K562 (cell line): ENCODE data around the gene PKD1L1. TPM values are rescaled to one million over a fixed set of nuclear protein-coding genes. Genes with fewer than 3 reads are reported as not detected.

Source experiments
- ATAC-seq: fragments of 200-7000 bp; cut with Tn5 transposase; 3 replicates; pipeline ENCODE4 v1.9.1; 2020; ENCODE audit warnings: moderate library complexity
- BruUV-seq: library from RNA; stranded (reverse); fragments of 400-500 nt; replicated peaks from 2 replicates; lab custom pipeline; 2021; lab: Mats Ljungman, UMichigan
- CTCF ChIA-PET: fragments of 300-600 bp; formaldehyde crosslinking; extraction: SDS; loops from one replicate; lab custom pipeline; 2021; ENCODE audit warnings: low intra/inter-chr PET ratio; lab: Yijun Ruan, JAX
- POLR2A ChIA-PET: fragments of 300-600, 350-650 bp; sonication (Branson Sonifier 250); formaldehyde crosslinking; extraction: SDS; loops from one replicate; lab custom pipeline; 2021; ENCODE audit warnings: antibody characterized with exemption, inconsistent platforms; lab: Yijun Ruan, JAX
- DNase-seq, 4 experiments: peaks; one replicate each; pipeline versions ENCODE4 v3.0.0 to v3.0.0-alpha.2; 2011 to 2018; ENCODE audit warnings: low spot score in 3 of 4, mixed read lengths in 3 of 4; ENCODE audit errors: extremely low read depth in 1 of 4
- FAIRE-seq: peaks from 2 replicates; lab custom pipeline; 2011; peaks lifted over from hg19 to GRCh38; lab: Jason Lieb, UNC
- H2AFZ ChIP-seq: 2 replicates; pipeline ENCODE4 v1.6.0; 2011; ENCODE audit warnings: low read depth, low read length, control low read depth, inconsistent platforms
- H3K27ac ChIP-seq: fragments of 200-600 bp; 3 replicates; pipeline ENCODE4 v1.8.0; 2011; ENCODE audit warnings: low read depth, mild to moderate bottlenecking, control low read depth, inconsistent platforms, low read length, moderate library complexity, mixed read lengths; ENCODE audit errors: extremely low read depth
- H3K27me3 ChIP-seq, 2 experiments: fragments of 300-600 bp in 1 of 2; 2 replicates in 1 of 2; 3 replicates in 1 of 2; pipeline versions ENCODE4 v1.6.0 to v1.8.0; 2011; ENCODE audit warnings: inconsistent platforms in 2 of 2, low read length in 2 of 2, mild to moderate bottlenecking in 1 of 2, mixed read lengths in 1 of 2, moderate library complexity in 1 of 2; ENCODE audit not compliant: control insufficient read depth in 2 of 2, insufficient read depth in 2 of 2
- H3K36me3 ChIP-seq: fragments of 300-600 bp; 3 replicates; pipeline ENCODE4 v1.8.0; 2011; ENCODE audit warnings: mild to moderate bottlenecking, low read length, inconsistent platforms; ENCODE audit not compliant: control insufficient read depth, insufficient read depth
- H3K4me1 ChIP-seq, 2 experiments: fragments of 200-600 bp in 1 of 2; replicated peaks in 1 of 2; 2 replicates in 1 of 2; 3 replicates in 1 of 2; pipeline versions ENCODE4 v1.5.1 to v1.8.0; 2011; ENCODE audit warnings: inconsistent platforms in 2 of 2, low read length in 2 of 2, mild to moderate bottlenecking in 1 of 2, mixed read lengths in 1 of 2, moderate library complexity in 1 of 2; ENCODE audit not compliant: control insufficient read depth in 2 of 2, insufficient read depth in 2 of 2
- H3K4me2 ChIP-seq: 2 replicates; pipeline ENCODE4 v1.6.1; 2011; ENCODE audit warnings: low read length, control low read depth, inconsistent platforms, mixed read lengths; ENCODE audit not compliant: insufficient read depth
- H3K4me3 ChIP-seq: fragments of 200-600 bp; sonication (generic), shearing (Covaris generic); 2 replicates; pipeline ENCODE4 v1.5.1; 2016; ENCODE audit warnings: control low read depth, inconsistent platforms
- H3K79me2 ChIP-seq: fragments of 200-600 bp; 3 replicates; pipeline ENCODE4 v1.8.0; 2011; ENCODE audit warnings: low read length, inconsistent platforms; ENCODE audit not compliant: control insufficient read depth, insufficient read depth
- H3K9ac ChIP-seq, 2 experiments: 2 replicates each; pipeline versions ENCODE4 v1.6.0 to v1.6.1; 2011; ENCODE audit warnings: low read depth in 2 of 2, low read length in 2 of 2, control low read depth in 1 of 2, inconsistent platforms in 1 of 2, mild to moderate bottlenecking in 1 of 2, mixed read lengths in 1 of 2; ENCODE audit not compliant: insufficient read depth in 1 of 2
- H3K9me1 ChIP-seq: one replicate; pipeline ENCODE4 v1.6.0; 2011; ENCODE audit warnings: inconsistent platforms, mild to moderate bottlenecking, low read length, moderate library complexity; ENCODE audit not compliant: control insufficient read depth, insufficient read depth
- H3K9me3 ChIP-seq: replicated peaks from 2 replicates; pipeline ENCODE4 v1.5.1; 2011; ENCODE audit warnings: low read depth, low read length, inconsistent platforms; ENCODE audit not compliant: control insufficient read depth, insufficient read depth
- H4K20me1 ChIP-seq: replicated peaks from 2 replicates; pipeline ENCODE4 v1.6.1; 2011; ENCODE audit warnings: low read length, inconsistent platforms, mixed read lengths; ENCODE audit not compliant: control insufficient read depth, insufficient read depth
- GABPA ChIP-seq: fragments of 200-800 bp; sonication (Bioruptor generic); conservative IDR thresholded peaks from 2 replicates; pipeline ENCODE4 v1.6.1; 2016; ENCODE audit warnings: low read depth, missing genetic modification characterization, missing compliant biosample characterization
- JUNB ChIP-seq: fragments of 450-650 bp; formaldehyde crosslinking; conservative IDR thresholded peaks from 2 replicates; pipeline ENCODE4 v1.4.0; 2020; ENCODE audit warnings: mild to moderate bottlenecking
- NFIC ChIP-seq: fragments of 450-650 bp; IDR thresholded peaks from 2 replicates; pipeline ENCODE4 v1.6.1; 2017; ENCODE audit warnings: mild to moderate bottlenecking, inconsistent platforms
- POLR2H ChIP-seq: IDR thresholded peaks from 2 replicates; pipeline ENCODE4 v1.6.1; 2016; ENCODE audit warnings: missing genetic modification characterization, low read depth, mild to moderate bottlenecking, control low read depth, missing compliant biosample characterization, moderate library complexity
- ZNF282 ChIP-seq: sonication (generic); formaldehyde crosslinking; IDR thresholded peaks from 2 replicates; pipeline ENCODE4 v1.8.1; 2023; ENCODE audit warnings: missing genetic modification reagents
- WGBS: fragments of 100-300 bp; shearing (Covaris generic); methylation state at CpG from one replicate; pipeline ENCODE4 v1.1.6; 2016; ENCODE audit warnings: low coverage, mixed read lengths; ENCODE audit not compliant: insufficient coverage; ENCODE audit errors: missing lambda C conversion rate; 5-methylcytosine and 5-hydroxymethylcytosine counted together
- in situ Hi-C: fragments of 300-500 bp; cut with MboI; formaldehyde crosslinking; loops from 4 replicates; pipeline ENCODE4 v1.15.0; 2018; ENCODE audit warnings: inconsistent platforms, mixed read lengths
- intact Hi-C: fragments of 100-400 bp; cut with micrococcal nuclease; formaldehyde crosslinking; loops from 2 replicates; pipeline ENCODE4 v1.14.2; 2022
- polyA plus RNA-seq, 8 experiments: library from polyadenylated mRNA; depleted of rRNA in 4 of 8; stranded (reverse) in 5 of 8; unstranded in 3 of 8; fragments of >200 nt; fragmentation: Nextera tagmentation in 2 of 8; fragmentation: Illumina TruSeq in 1 of 8; extraction: Ambion mirVana in 2 of 8; extraction: Trizol in 1 of 8; gene quantifications; 2 replicates each; pipeline versions ENCODE4 v1.2.1 to v1.2.3, GENCODE V29; 2011 to 2014; ENCODE audit warnings: inconsistent platforms in 1 of 8, missing spikeins in 1 of 8
- total RNA-seq, 7 experiments: library from RNA; depleted of rRNA in 6 of 7; stranded (reverse); fragments of >200 nt in 6 of 7; fragmentation: Illumina TruSeq in 2 of 7; extraction: Trizol in 2 of 7; gene quantifications; 2 replicates each; pipeline versions ENCODE4 v1.2.1 to v1.2.3, GENCODE V29; 2011 to 2021; ENCODE audit warnings: low replicate concordance in 1 of 7
- TF ChIP-seq, protein P1 (sequence below): fragments of 250-450 bp; sonication (Bioruptor Pico); IDR thresholded peaks from 2 replicates; pipeline ENCODE4 v1.9.0; 2021; ENCODE audit warnings: mild to moderate bottlenecking, inconsistent platforms

The PKD1L1 gene
- total and polyA plus RNA-seq, 9 of the 15 experiments (the other 6 are each of a cell fraction or from before 2014, with no cell fraction given): 0.01 to 0.02 TPM; not detected in 7

DNA sequence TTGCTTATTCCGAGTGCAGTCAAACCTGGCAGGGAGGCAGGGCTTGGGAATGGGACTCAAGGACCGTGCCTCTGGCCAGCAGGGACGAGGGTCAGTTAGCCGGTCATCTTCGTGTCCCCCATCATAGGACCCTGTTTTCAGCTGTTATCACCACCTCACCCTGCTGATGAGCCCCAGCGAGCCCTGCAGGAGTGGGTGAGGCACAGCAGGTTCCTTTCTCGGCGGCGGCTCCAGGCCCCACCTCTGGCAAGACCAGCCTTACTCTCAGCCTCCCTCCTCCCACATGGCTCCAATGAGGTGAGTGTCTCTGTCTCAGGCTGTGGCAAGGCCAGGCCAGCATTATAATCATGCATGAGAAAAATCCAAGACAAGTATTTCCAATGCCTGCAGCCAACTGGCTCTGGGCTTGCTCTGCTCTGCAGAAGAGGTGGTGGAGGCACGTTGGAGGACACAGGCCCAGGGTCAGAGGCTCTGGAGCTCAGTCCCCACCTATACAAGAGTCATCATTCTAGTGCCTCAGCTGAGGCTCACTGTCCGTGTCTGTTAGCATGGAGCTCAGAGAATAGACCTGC lies 15.7 kb downstream of the PKD1L1 start:
- ATAC-seq: no peak
- Histone ChIP-seq H3K4me3 (no peak overlapping the region), H3K79me2 (no peaks in the 10 kb centered on the region), H3K27me3 (peaks cover 14 to 52% of the 10 kb centered on the region in 2 experiments; a peak in 4 of 5 replicates), H3K36me3 (no peaks in the 10 kb centered on the region), H3K4me2 (no peak overlapping the region), H3K9ac (no peak overlapping the region), H3K27ac (no peak overlapping the region), H3K9me3 (no peaks in the 10 kb centered on the region), H4K20me1 (no peaks in the 10 kb centered on the region), H3K4me1 (no peaks in the 10 kb centered on the region; a peak in 1 of 5 replicates), H2AFZ (no peak overlapping the region), H3K9me1 (no peaks in the 10 kb centered on the region)
- TF ChIP-seq, protein P1, sequence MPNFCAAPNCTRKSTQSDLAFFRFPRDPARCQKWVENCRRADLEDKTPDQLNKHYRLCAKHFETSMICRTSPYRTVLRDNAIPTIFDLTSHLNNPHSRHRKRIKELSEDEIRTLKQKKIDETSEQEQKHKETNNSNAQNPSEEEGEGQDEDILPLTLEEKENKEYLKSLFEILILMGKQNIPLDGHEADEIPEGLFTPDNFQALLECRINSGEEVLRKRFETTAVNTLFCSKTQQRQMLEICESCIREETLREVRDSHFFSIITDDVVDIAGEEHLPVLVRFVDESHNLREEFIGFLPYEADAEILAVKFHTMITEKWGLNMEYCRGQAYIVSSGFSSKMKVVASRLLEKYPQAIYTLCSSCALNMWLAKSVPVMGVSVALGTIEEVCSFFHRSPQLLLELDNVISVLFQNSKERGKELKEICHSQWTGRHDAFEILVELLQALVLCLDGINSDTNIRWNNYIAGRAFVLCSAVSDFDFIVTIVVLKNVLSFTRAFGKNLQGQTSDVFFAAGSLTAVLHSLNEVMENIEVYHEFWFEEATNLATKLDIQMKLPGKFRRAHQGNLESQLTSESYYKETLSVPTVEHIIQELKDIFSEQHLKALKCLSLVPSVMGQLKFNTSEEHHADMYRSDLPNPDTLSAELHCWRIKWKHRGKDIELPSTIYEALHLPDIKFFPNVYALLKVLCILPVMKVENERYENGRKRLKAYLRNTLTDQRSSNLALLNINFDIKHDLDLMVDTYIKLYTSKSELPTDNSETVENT (CRISPR knock-in tag): no peak
- TF ChIP-seq JUNB (CRISPR knock-in tag) (no peak), GABPA (tag) (no peak), NFIC (no peak), POLR2H (tag) (no peak), ZNF282 (CRISPR knock-in tag) (no peak)
- 0% methylated on average over 11 of the region's 11 CpGs for WGBS
- DNase-seq: no peak
- no TSS peak for BruUV-seq
- intact Hi-C loops (no loop called here), in situ Hi-C loops (no loop called here)
- FAIRE-seq: no peak
- ChIA-PET POLR2A (interaction anchor here (1.1 kb wide), 1 partner anchor 10 kb away, joined by 4 read pairs; no protein-coding TSS in a partner anchor), CTCF (no interaction called here)
